ENCODE measurements around the gene DUSP23. TPM values are rescaled to one million over a fixed set of nuclear protein-coding genes. Genes with fewer than 3 reads are reported as not detected.
A peak's percentile ranks its signal among the peaks of the same experiment; 100 is the strongest.

Gene DUSP23
- total RNA-seq: 15.4 to 21.3 TPM (median 16.9 TPM) in 3 replicates
- long read RNA-seq, transcript DUSP23-201 (2 exons, 756 nt): minor isoform, 8 of 30 reads
- long read RNA-seq, transcript DUSP23-202 (3 exons, 694 nt): major isoform, 17 of 30 reads
- long read RNA-seq, partial matches to known transcripts: 0 of 30 reads
- long read RNA-seq, other reads (novel, unspliced or antisense): 2 of 30 reads

DNA sequence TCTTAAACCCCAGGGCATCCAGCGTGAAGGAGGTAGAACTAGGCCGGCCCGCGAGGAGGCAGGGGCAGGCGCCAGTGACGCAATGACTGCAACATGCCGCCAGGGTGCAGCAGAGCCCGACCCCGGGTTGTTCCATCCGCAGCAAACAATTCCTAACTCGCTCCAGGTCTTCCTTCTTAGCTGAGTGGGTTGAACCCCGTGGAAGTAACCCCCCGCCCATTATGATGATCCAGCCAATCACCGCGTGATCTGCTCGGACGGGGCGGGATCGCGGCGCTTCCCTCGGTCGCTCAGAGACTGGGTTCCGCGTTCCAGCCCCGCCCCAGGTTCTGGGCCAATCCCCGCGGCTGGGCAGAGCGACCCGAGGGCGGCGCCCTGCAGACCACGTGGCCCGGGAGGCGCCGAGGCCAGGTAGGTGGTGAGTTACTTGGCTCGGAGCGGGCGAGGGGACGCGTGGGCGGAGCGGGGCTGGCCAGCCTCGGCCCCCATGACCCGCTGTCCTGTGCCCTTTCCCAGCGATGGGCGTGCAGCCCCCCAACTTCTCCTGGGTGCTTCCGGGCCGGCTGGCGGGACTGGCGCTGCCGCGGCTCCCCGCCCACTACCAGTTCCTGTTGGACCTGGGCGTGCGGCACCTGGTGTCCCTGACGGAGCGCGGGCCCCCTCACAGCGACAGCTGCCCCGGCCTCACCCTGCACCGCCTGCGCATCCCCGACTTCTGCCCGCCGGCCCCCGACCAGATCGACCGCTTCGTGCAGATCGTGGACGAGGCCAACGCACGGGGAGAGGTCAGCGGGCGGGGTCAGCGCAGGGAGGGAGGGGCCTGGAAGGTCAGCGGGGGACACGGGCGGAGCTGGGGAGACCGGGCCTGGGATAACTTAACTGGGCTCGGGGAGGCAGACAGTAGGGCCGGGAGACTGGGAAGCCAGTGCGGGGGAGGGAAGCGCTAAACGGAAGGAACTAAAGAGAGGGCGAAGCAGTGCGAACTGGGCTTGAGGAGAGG, at the start of gene DUSP23:
TSS of gene DUSP23 (plus strand) at position 380 of the 1,000 bp plus-strand sequence. CDS start at position 519, 139 bp downstream.
- Mint-ChIP-seq H3K4me1 (ENCODE audit: low read depth) (peaks cover 33% of the 10 kb centered on the region), H3K36me3 (ENCODE audit: low read depth) (no peaks in the 10 kb centered on the region), H3K9me3 (ENCODE audit: low read depth) (no peaks in the 10 kb centered on the region), H3K27ac (ENCODE audit: unreplicated experiment) (peak within 1 kb of the TSS; percentile 46), H3K4me3 (ENCODE audit: unreplicated experiment) (peak within 1 kb of the TSS; percentile 74), H3K27me3 (ENCODE audit: low read depth) (no peaks in the 10 kb centered on the region)
- TF ChIP-seq, protein P1, sequence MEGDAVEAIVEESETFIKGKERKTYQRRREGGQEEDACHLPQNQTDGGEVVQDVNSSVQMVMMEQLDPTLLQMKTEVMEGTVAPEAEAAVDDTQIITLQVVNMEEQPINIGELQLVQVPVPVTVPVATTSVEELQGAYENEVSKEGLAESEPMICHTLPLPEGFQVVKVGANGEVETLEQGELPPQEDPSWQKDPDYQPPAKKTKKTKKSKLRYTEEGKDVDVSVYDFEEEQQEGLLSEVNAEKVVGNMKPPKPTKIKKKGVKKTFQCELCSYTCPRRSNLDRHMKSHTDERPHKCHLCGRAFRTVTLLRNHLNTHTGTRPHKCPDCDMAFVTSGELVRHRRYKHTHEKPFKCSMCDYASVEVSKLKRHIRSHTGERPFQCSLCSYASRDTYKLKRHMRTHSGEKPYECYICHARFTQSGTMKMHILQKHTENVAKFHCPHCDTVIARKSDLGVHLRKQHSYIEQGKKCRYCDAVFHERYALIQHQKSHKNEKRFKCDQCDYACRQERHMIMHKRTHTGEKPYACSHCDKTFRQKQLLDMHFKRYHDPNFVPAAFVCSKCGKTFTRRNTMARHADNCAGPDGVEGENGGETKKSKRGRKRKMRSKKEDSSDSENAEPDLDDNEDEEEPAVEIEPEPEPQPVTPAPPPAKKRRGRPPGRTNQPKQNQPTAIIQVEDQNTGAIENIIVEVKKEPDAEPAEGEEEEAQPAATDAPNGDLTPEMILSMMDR (IDR thresholded peaks at IDR 0.05): peak; percentile 90
- DNase-seq (ENCODE audit: low spot score): peak; percentile 98

DNA sequence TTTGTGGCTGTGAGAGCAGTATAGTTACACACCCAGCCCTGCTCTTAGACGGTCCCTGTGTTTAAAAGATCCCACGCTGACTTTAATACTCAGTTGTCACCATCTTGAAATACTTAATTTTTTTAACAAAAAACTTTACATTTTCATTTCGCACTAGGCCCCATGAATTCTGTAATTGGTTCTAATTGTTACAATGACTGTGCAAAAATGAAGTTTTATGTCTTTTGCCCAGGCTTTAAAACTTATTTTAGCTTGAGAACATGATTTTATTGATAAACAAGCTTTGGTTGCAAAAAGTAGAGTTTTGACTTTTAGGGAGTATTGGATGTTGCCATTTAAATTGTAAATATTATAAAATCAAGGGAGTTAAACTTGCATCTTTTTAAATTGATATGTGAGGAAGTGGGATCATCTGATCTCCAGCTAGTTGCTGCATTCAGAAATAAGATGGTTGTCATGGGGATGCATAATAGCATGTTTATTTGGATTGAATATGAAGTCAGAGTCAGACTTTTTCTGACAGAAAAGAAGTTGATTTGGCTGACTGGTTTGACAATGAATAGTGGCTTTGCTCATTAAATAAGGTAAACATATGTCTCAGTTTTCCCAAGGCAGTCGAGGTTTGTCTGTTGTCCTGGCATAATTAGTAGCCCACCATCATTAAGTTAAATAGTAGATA, 43.4 kb upstream of the DUSP23 start:
- no peak overlapping the region for H3K4me3 Mint-ChIP-seq (ENCODE audit: unreplicated experiment)
- H3K36me3 Mint-ChIP-seq (ENCODE audit: low read depth): no peaks in the 10 kb centered on the region
- TF ChIP-seq, protein P1 (IDR thresholded peaks at IDR 0.05): no peak
- peaks cover 10% of the 10 kb centered on the region for H3K9me3 Mint-ChIP-seq (ENCODE audit: low read depth)
- no peak for DNase-seq (ENCODE audit: low spot score)
- H3K27ac Mint-ChIP-seq (ENCODE audit: unreplicated experiment): no peak overlapping the region
- H3K4me1 Mint-ChIP-seq (ENCODE audit: low read depth): no peaks in the 10 kb centered on the region
- H3K27me3 Mint-ChIP-seq (ENCODE audit: low read depth): peaks cover 22% of the 10 kb centered on the region

DNA sequence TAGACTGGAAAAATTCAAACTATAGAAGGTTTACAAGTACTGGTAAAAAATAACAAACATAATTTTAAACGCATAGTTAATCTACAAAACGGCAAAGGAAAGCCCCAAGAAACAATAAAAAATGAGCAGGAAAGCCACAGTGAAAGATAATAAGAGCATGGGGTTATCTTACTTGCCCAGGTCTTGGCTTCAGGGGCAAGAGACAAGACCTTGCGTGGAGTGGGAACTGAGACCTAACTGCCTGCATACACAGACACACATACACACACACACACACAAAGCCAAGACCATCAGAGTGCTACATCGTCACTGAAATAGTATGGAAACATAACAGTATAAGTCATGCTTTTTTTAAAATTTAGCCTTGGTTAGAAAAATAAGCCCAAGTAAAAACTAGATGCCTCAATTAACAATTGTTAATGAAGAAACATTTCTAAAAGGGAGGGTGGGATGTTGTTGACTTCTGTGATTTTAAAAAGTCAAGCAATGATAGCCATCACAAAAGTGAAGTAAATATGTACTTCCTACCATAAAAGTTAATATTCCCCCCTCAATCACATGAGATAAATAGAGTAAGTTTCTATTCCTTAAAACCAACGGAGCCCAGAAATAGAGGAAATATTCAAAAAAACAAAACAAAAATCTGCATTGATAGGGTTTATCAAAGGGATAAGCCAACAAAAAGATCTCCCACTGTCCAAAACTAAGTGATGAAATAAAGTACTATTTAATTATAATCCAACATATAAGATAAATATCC, 36.9 kb upstream of the DUSP23 start:
- H3K36me3 Mint-ChIP-seq (ENCODE audit: low read depth): no peaks in the 10 kb centered on the region
- H3K4me1 Mint-ChIP-seq (ENCODE audit: low read depth): no peaks in the 10 kb centered on the region
- peaks cover 7% of the 10 kb centered on the region for H3K9me3 Mint-ChIP-seq (ENCODE audit: low read depth)
- H3K27me3 Mint-ChIP-seq (ENCODE audit: low read depth): peaks cover 14% of the 10 kb centered on the region
- TF ChIP-seq, protein P1 (IDR thresholded peaks at IDR 0.05): no peak
- H3K4me3 Mint-ChIP-seq (ENCODE audit: unreplicated experiment): no peak overlapping the region
- H3K27ac Mint-ChIP-seq (ENCODE audit: unreplicated experiment): no peak overlapping the region
- DNase-seq (ENCODE audit: low spot score): no peak

DNA sequence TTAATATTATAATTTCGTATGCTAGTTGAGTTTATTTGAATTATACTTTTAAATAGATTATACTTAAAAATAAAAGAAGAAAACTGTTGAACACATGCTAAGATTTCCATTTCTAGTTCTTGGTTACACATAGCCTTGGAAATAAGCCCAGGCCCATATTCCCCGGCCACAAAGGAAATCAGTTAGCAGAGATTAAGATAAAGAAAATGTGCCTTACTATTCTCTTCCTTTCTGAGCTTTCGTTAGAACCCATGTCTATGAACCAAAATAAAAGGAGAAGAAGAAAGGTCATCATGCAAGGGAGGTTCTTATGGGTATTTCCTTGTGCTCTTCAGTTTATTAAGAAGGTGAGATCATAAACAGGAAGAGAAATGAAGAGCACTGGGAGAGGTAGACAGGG, 34.1 kb upstream of the DUSP23 start:
- TF ChIP-seq, protein P1 (IDR thresholded peaks at IDR 0.05): no peak
- Mint-ChIP-seq H3K27me3 (ENCODE audit: low read depth) (peaks cover 9% of the 10 kb centered on the region), H3K36me3 (ENCODE audit: low read depth) (no peaks in the 10 kb centered on the region), H3K9me3 (ENCODE audit: low read depth) (peaks cover 7% of the 10 kb centered on the region), H3K4me3 (ENCODE audit: unreplicated experiment) (no peak overlapping the region), H3K27ac (ENCODE audit: unreplicated experiment) (no peak overlapping the region), H3K4me1 (ENCODE audit: low read depth) (no peaks in the 10 kb centered on the region)
- DNase-seq (ENCODE audit: low spot score): no peak
